ENCODE data around the gene DOCK2.

DOCK2 gene

DNA sequence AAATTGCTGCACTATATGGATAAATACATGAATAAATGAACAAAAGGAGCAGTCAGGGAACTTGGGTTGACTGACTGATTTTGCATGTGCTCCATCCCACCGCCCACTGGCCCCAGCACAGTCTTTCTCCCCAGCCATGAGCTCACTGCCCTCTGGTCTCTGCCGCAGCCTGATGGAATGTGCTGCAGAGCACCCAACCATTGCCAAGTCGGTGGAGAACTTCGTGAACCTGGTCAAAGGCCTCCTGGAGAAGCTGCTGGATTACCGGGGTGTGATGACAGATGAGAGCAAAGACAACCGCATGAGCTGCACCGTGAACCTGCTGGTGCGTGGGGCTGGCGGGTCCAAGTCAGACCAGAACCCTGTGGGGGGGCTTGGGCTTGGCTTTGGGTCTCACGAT, 397.2 kb downstream of the DOCK2 start:
- no peak for DNase-seq (ENCODE audit: low read depth)
- TF ChIP-seq, protein P1, sequence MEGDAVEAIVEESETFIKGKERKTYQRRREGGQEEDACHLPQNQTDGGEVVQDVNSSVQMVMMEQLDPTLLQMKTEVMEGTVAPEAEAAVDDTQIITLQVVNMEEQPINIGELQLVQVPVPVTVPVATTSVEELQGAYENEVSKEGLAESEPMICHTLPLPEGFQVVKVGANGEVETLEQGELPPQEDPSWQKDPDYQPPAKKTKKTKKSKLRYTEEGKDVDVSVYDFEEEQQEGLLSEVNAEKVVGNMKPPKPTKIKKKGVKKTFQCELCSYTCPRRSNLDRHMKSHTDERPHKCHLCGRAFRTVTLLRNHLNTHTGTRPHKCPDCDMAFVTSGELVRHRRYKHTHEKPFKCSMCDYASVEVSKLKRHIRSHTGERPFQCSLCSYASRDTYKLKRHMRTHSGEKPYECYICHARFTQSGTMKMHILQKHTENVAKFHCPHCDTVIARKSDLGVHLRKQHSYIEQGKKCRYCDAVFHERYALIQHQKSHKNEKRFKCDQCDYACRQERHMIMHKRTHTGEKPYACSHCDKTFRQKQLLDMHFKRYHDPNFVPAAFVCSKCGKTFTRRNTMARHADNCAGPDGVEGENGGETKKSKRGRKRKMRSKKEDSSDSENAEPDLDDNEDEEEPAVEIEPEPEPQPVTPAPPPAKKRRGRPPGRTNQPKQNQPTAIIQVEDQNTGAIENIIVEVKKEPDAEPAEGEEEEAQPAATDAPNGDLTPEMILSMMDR (conservative IDR thresholded peaks at IDR 0.05; ENCODE audit: low read length), result no peak
- no peak overlapping the region for H3K4me3 ChIP-seq (ENCODE audit: low read length)

GRCh38 chr5:170038241-170038640, 401.2 kb downstream of the DOCK2 start:
- H3K4me3 ChIP-seq (ENCODE audit: low read length), result no peak overlapping the region
- TF ChIP-seq, protein P1 (conservative IDR thresholded peaks at IDR 0.05; ENCODE audit: low read length), result no peak
- no peak for DNase-seq (ENCODE audit: low read depth)

DNA sequence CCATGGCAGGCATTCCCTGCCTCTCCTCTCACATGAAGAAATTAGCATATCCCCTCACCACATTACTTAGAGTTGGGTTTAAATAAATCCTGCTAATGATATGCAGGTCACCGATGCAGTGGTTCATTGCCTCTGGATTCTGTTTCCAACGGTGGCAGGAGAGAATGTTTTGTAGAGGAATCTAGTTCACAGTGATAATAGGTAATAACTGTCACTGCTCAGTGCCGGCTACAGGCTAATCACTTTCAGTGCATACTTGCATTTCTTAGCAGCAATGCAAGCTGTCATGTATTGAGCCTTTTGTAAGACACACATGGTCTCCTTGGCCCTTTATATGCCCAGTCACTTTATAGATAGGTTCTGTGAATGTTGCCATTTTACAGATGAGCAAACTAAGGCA, 402.8 kb downstream of the DOCK2 start:
- no peak overlapping the region for H3K4me3 ChIP-seq (ENCODE audit: low read length)
- TF ChIP-seq, protein P1 (conservative IDR thresholded peaks at IDR 0.05; ENCODE audit: low read length), result no peak

GRCh38 chr5:170046241-170046640, 409.2 kb downstream of the DOCK2 start:
- TF ChIP-seq, protein P1 (conservative IDR thresholded peaks at IDR 0.05; ENCODE audit: low read length), result no peak
- DNase-seq (ENCODE audit: low read depth), result no peak
- H3K4me3 ChIP-seq (ENCODE audit: low read length), result no peak overlapping the region

More for the DNA sequence above, 402.8 kb downstream of the DOCK2 start:
- DNase-seq (ENCODE audit: low read depth), result no peak

DNA sequence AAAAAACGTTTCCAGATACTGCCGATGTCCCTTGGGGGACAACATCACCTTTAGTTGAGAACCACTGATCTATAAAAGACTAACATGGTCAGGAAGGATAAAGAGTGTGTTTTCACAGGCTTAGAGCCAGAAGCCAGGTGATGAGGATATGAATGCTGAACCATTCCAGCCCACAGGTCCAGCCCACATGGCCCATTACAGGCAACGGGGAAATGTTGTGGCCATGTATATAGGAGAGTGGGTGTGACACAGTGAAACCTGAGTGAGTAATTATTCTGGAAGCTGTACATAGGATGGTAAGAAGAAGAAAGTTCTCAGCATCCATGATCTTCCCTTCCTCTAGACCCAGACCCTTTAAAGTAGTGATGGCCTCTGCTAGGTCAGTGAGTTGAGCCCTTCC, 412.6 kb downstream of the DOCK2 start:
- DNase-seq (ENCODE audit: low read depth), result no peak
- TF ChIP-seq, protein P1 (conservative IDR thresholded peaks at IDR 0.05; ENCODE audit: low read length), result no peak
- no peak overlapping the region for H3K4me3 ChIP-seq (ENCODE audit: low read length)

DNA sequence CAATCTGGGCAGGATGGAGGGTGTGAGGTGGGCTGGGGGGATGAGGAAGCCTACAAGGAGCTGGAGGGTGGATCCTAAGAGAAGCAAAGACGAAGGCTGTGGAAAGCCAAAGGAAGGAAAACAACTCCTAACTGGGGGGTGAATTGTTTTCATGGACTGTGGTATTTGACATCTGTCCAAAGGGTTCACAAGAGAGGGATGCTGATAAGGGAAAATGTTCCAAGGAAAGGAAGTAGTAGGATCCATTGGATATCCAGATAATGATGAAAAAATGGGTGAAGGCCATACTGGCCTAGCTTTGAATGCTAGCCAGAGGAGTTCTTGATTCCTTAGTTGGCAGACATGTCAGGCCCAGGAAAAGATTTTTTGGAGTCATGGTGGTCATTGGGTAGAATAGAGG, 416.8 kb downstream of the DOCK2 start:
- no peak overlapping the region for H3K4me3 ChIP-seq (ENCODE audit: low read length)
- no peak for DNase-seq (ENCODE audit: low read depth)
- TF ChIP-seq, protein P1 (conservative IDR thresholded peaks at IDR 0.05; ENCODE audit: low read length), result no peak

DNA sequence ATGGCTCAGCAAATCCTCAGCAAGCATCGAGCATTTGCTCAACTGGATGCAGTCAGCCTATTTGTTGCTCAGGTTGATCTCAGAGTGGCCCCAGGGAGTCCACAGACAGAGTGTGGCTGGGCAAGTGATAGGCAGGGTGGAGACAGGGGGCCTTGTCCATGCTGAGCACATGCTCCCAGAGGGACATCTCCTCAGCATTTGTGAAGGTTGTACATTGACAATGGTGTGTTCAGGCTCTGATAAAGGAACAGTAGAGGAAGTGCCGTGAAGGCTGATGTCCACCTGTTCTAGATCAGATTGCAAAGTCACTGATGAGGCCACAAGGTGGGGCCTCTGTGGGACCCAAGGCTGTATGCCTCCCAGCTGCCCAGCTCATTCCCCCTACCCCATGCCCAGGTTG, 418.5 kb downstream of the DOCK2 start:
- H3K4me3 ChIP-seq (ENCODE audit: low read length), result no peak overlapping the region
- TF ChIP-seq, protein P1 (conservative IDR thresholded peaks at IDR 0.05; ENCODE audit: low read length), result no peak
- DNase-seq (ENCODE audit: low read depth), result no peak

Measured in AG10803 (cell line).